SK-N-SH (cell line): Measurements from ENCODE around the gene CNIH3. TPM values are rescaled to one million over a fixed set of nuclear protein-coding genes. Genes with fewer than 3 reads are reported as not detected.

ENCODE experiments used
- CTCF ChIA-PET: fragments of 300-600, 350-600 bp; formaldehyde crosslinking; extraction: SDS; loops from one replicate; lab custom pipeline; 2021; lab: Yijun Ruan, JAX
- POLR2A ChIA-PET: fragments of 350-600 bp; sonication (Branson Sonifier 250); formaldehyde crosslinking; extraction: SDS; loops from one replicate; lab custom pipeline; 2020; ENCODE audit warnings: antibody characterized with exemption, inconsistent platforms; lab: Yijun Ruan, JAX
- DNase-seq: peaks from one replicate; pipeline ENCODE4 v3.0.0; 2012
- H2AFZ ChIP-seq: fragments of 200-600 bp; sonication (generic); 2 replicates; pipeline ENCODE4 v1.8.1; 2016; ENCODE audit warnings: antibody characterized with exemption, mild to moderate bottlenecking, low read depth
- H3F3A ChIP-seq: fragments of 200-600 bp; sonication (generic); replicated peaks from 2 replicates; pipeline ENCODE3; 2016; ENCODE audit warnings: antibody characterized with exemption, mild to moderate bottlenecking; ENCODE audit not compliant: insufficient read depth
- H3K27ac ChIP-seq, 2 experiments: fragments of 200-500 bp in 1 of 2; fragments of 200-600 bp in 1 of 2; sonication (Bioruptor generic) in 1 of 2; sonication (generic), shearing (Covaris generic) in 1 of 2; 2 replicates each; pipeline versions ENCODE4 v1.5.1 to v1.6.1; 2014 to 2016; ENCODE audit warnings: low read depth in 2 of 2, inconsistent platforms in 1 of 2, low read length in 1 of 2, mild to moderate bottlenecking in 1 of 2, mixed read lengths in 1 of 2
- H3K27me3 ChIP-seq: fragments of 200-600 bp; sonication (generic), shearing (Covaris generic); 2 replicates; pipeline ENCODE4 v1.6.1; 2016; ENCODE audit warnings: mixed run types; ENCODE audit not compliant: insufficient read depth
- H3K36me3 ChIP-seq, 2 experiments: fragments of 200-500 bp in 1 of 2; fragments of 200-600 bp in 1 of 2; sonication (Bioruptor generic) in 1 of 2; sonication (generic) in 1 of 2; replicated peaks in 1 of 2; 2 replicates each; pipeline versions ENCODE3 to v1.5.1; 2014 to 2016; ENCODE audit warnings: low read length in 1 of 2, mild to moderate bottlenecking in 1 of 2; ENCODE audit not compliant: insufficient read depth in 2 of 2, control insufficient read depth in 1 of 2
- H3K4me1 ChIP-seq, 2 experiments: fragments of 200-500 bp in 1 of 2; fragments of 200-600 bp in 1 of 2; sonication (Bioruptor generic) in 1 of 2; sonication (generic), shearing (Covaris generic) in 1 of 2; 2 replicates each; pipeline versions ENCODE4 v1.5.1 to v1.6.1; 2014 to 2016; ENCODE audit warnings: low read depth in 1 of 2, low read length in 1 of 2, mixed run types in 1 of 2; ENCODE audit not compliant: insufficient read depth in 2 of 2, control insufficient read depth in 1 of 2
- H3K4me2 ChIP-seq: fragments of 200-600 bp; sonication (generic), shearing (Covaris generic); 2 replicates; pipeline ENCODE4 v1.6.1; 2017; ENCODE audit warnings: mixed run types
- H3K4me3 ChIP-seq, 2 experiments: fragments of 200-500 bp in 1 of 2; fragments of 200-600 bp in 1 of 2; sonication (Bioruptor generic) in 1 of 2; sonication (generic), shearing (Covaris generic) in 1 of 2; 2 replicates each; pipeline versions ENCODE4 v1.5.1 to v1.8.1; 2014 to 2016; ENCODE audit warnings: low read depth in 2 of 2, inconsistent platforms in 1 of 2, low read length in 1 of 2, mild to moderate bottlenecking in 1 of 2, mixed read lengths in 1 of 2, moderate library complexity in 1 of 2
- H3K79me2 ChIP-seq: fragments of 200-600 bp; sonication (generic); 2 replicates; pipeline ENCODE4 v1.8.1; 2017; ENCODE audit warnings: mild to moderate bottlenecking; ENCODE audit not compliant: insufficient read depth
- H3K9ac ChIP-seq: fragments of 200-600 bp; sonication (generic); 2 replicates; pipeline ENCODE4 v1.6.1; 2017; ENCODE audit warnings: mixed run types
- H3K9me2 ChIP-seq: fragments of 200-600 bp; sonication (generic); 2 replicates; pipeline ENCODE4 v1.6.1; 2017; ENCODE audit warnings: mixed run types
- H3K9me3 ChIP-seq: fragments of 200-600 bp; sonication (generic); 2 replicates; pipeline ENCODE4 v1.6.1; 2017; ENCODE audit warnings: mixed run types, mild to moderate bottlenecking, moderate library complexity
- H4K20me1 ChIP-seq: fragments of 200-600 bp; sonication (generic); 2 replicates; pipeline ENCODE4 v1.6.1; 2017; ENCODE audit warnings: mild to moderate bottlenecking, mixed run types; ENCODE audit not compliant: insufficient read depth
- ELF1 ChIP-seq: IDR thresholded peaks from 2 replicates; pipeline ENCODE4 v1.4.0; 2012
- EZH2phosphoT487 ChIP-seq: fragments of 200-600 bp; sonication (generic); IDR thresholded peaks from 2 replicates; pipeline ENCODE4 v1.6.1; 2017; ENCODE audit warnings: low read depth, mixed run types, mild to moderate bottlenecking, antibody characterized with exemption, moderate library complexity, borderline replicate concordance
- FOXJ3 ChIP-seq: sonication (generic); formaldehyde crosslinking; IDR thresholded peaks from 2 replicates; pipeline ENCODE4 v1.5.1; 2020; ENCODE audit warnings: mild to moderate bottlenecking, missing genetic modification reagents
- MAX ChIP-seq: IDR thresholded peaks from 2 replicates; pipeline ENCODE4 v1.4.0; 2012; ENCODE audit warnings: low read depth
- MXI1 ChIP-seq: IDR thresholded peaks from 2 replicates; pipeline ENCODE4 v1.6.1; 2012; ENCODE audit warnings: mild to moderate bottlenecking, low read depth, low read length, improper control_type of control experiment
- NFIC ChIP-seq: IDR thresholded peaks from 2 replicates; pipeline ENCODE4 v1.4.0; 2012; ENCODE audit warnings: borderline replicate concordance
- NRF1 ChIP-seq: IDR thresholded peaks from 2 replicates; pipeline ENCODE4 v1.6.1; 2012; ENCODE audit warnings: low read depth, mild to moderate bottlenecking, low read length
- POLR2AphosphoS5 ChIP-seq: IDR thresholded peaks from 2 replicates; pipeline ENCODE4 v1.6.1; 2012; ENCODE audit warnings: low read depth, low read length
- REST ChIP-seq: IDR thresholded peaks from 2 replicates; pipeline ENCODE4 v1.6.1; 2012; ENCODE audit warnings: mild to moderate bottlenecking, low read depth, low read length, moderate library complexity
- RFX5 ChIP-seq: IDR thresholded peaks from 2 replicates; pipeline ENCODE4 v1.6.1; 2012; ENCODE audit warnings: mild to moderate bottlenecking, improper control_type of control experiment, low read length
- RXRA ChIP-seq: IDR thresholded peaks from 2 replicates; pipeline ENCODE4 v1.4.0; 2012; ENCODE audit warnings: low read depth, mild to moderate bottlenecking, borderline replicate concordance
- SMC3 ChIP-seq: IDR thresholded peaks from 2 replicates; pipeline ENCODE4 v1.6.1; 2012; ENCODE audit warnings: low read depth, low read length, improper control_type of control experiment
- TEAD4 ChIP-seq: IDR thresholded peaks from 2 replicates; pipeline ENCODE4 v1.4.0; 2012; ENCODE audit warnings: mild to moderate bottlenecking, borderline replicate concordance; ENCODE audit not compliant: insufficient read depth
- USF1 ChIP-seq: IDR thresholded peaks from 2 replicates; pipeline ENCODE4 v1.4.0; 2012; ENCODE audit warnings: low read depth, borderline replicate concordance
- USF2 ChIP-seq: fragments of 150-350 bp; IDR thresholded peaks from 2 replicates; pipeline ENCODE4 v1.6.1; 2017; ENCODE audit warnings: antibody characterized with exemption, low read length, low read depth, borderline replicate concordance
- YY1 ChIP-seq: IDR thresholded peaks from 2 replicates; pipeline ENCODE4 v1.4.0; 2012; ENCODE audit warnings: low read depth, mild to moderate bottlenecking
- polyA plus RNA-seq, 3 experiments: library from polyadenylated mRNA; depleted of rRNA; stranded (reverse); fragments of >200 nt; gene quantifications; 2 replicates each; pipeline ENCODE4 v1.2.3, GENCODE V29; 2012

The CNIH3 gene
- polyA plus RNA-seq, 1 of the 3 experiments (the other 2 are of a cell fraction): 18.8 TPM

GRCh38 chr1:224777180-224777579 is 161.1 kb downstream of the CNIH3 start (continued):
- TF ChIP-seq REST (no peak), ELF1 (no peak), TEAD4 (no peak), EZH2phosphoT487 (no peak), SMC3 (no peak), MXI1 (no peak)

- Histone ChIP-seq H2AFZ (no peak overlapping the region), H3K9me2 (no peaks in the 10 kb centered on the region), H3K4me3 (no peak overlapping the region)
- no peak for DNase-seq
- TF ChIP-seq RXRA (no peak), YY1 (no peak), RFX5 (no peak), NRF1 (no peak), POLR2AphosphoS5 (no peak), USF2 (no peak), USF1 (no peak), NFIC (no peak), MAX (no peak), FOXJ3 (CRISPR knock-in tag) (no peak), ELF1 (no peak)
- TF ChIP-seq, all 33 proteins: peak for 0
- ChIA-PET CTCF (no interaction called here), POLR2A (no interaction called here)
- Histone ChIP-seq H3K79me2 (no peaks in the 10 kb centered on the region), H3K4me1 (no peaks in the 10 kb centered on the region), H3K4me2 (no peak overlapping the region), H4K20me1 (no peaks in the 10 kb centered on the region), H3K27me3 (no peaks in the 10 kb centered on the region), H3K36me3 (no peaks in the 10 kb centered on the region), H3K9ac (no peak overlapping the region), H3F3A (peaks cover 4% of the 10 kb centered on the region), H3K27ac (no peak overlapping the region), H3K9me3 (no peaks in the 10 kb centered on the region)
Observed at GRCh38 chr1:224779536-224779935, 163.4 kb downstream of the CNIH3 start.
